NCI-H748 (cell line): ENCODE measurements around the gene SPATS2L.

Source experiments
- DNase-seq: peaks from one replicate; lab custom pipeline; 2025; ENCODE audit not compliant: unreplicated experiment; lab: John Stamatoyannopoulos, UW

The SPATS2L gene

DNA sequence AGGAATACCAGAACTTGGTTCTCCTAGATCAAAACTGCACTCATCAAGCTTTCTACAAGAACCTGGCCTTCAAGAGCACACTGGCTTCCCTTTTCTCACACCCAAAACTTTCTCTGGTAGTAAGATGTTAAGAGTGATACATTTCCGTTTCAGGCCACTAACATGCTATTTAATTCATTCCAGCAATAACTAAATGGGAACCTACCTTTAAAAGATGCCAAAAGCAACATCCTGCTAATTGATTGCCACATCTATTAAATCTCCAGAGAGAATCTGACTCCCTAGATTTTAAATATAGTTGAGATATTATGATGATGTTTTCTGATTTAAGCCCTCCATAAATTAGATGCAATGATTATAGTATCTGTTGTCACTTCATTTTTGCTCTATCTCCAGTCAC is 131.8 kb downstream of the SPATS2L start:
- DNase-seq: no peak

DNA sequence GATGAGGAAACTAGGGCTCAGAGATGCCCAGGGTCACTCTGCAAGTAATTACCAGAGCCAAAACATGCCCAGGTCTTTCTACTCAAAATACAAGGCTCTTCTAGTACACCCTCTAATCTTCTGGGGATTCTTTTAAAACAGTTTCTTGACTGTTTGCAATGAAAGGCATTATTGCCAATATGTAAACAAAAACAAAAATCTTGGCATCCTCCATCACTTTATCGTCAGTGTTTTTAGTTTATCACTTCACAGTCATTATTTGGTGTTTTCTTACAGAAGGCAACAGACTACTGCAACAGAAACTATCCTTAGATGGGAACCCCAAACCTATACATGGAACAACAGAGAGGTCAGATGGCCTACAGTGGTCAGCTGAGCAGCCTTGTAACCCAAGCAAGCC is 132.4 kb downstream of the SPATS2L start:
- no peak for DNase-seq

DNA sequence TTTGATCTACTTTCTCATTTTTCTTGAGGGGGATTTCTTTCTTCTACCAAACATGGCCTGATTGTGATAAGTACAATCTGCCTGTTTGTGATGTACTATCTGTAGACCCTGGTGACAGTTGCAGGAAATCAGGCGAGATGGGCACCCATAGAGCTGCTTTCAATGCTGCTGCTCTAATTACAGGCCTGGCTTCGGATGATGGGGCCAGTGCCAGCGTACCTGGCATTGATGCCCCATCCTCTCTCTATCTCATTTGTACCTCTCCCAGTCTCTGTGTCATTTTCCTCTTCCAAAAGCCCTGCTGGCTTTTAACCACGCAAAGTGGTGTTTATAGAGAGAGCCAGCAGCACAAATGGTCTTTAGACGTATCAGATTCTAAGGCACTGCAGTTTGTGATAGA is 133.5 kb downstream of the SPATS2L start:
- no peak for DNase-seq

DNA sequence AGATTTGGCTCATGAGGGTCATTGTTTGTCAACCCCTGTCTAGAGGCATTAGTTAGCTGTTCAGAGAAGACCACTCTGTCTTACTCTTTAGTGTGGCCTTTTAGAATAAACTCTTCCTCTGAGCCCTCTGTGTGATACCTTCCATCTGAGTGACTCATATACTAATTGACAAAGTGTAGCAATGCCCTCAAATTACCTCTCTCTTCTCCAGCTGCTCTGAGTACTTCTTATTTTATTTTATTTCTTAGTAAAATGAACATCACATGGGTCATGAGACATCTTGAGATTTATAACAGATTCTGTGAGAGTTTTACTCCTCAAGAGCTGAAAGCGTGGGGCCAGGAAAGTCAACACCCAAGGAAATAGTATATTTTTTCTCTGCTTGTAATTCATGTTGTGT is 136.0 kb downstream of the SPATS2L start:
- no peak for DNase-seq

DNA sequence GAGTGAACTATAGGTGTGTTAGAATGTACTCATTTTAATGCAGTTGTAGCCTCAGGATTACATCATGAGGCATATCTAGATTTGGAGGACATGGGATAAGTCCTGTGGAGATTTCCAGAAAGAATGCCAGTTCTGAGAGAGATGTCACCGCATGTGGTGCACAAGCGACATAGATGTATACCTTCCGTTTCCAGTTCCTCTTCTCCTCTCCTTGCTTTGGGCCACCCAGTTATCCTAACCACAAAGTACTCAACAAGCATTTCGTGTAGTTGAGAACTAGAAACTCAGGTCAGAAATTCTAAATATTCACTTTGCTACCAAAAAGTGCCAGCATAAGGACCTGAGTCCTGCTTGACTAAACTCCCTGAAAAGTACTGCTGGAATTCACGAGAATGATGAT is 136.9 kb downstream of the SPATS2L start:
- DNase-seq: no peak

DNA sequence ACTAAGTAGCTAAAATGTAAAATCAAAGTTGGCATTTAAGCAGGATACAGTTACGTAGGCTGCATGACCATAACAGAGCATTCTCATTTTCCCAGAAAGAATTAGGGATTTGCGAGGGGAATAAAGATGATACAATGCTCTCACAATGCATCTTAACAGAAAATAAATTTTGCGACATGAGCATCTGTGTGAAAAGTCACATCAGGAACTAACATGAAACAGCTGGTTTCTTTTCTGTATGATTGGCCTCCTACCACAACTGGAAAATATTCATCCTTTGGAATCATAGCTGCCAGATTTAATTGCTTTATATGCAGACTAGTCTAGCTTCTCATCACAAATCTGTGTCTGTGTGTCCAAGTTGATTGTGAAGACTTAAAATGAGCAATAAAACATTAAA is 137.4 kb downstream of the SPATS2L start:
- DNase-seq: no peak

DNA sequence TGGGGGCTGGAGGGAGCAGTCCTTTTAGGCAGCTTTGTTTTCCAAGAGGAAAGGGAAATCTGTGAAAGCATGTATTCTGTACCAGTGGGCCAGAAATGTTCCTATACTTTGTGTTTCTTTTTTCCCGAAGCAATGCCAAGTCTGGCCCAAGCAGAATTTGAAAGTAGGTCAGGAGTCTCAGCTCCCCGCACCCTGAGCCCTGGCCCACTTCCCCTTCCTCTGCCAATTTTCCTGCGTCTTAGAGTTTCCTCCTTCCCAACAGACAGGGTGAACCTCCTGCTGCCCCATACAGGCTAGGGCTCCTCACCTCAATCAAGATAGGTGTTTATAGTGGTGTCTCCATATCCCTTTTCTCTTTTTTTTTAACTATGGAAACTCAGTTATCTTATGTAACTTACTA is 138.0 kb downstream of the SPATS2L start:
- DNase-seq: no peak

DNA sequence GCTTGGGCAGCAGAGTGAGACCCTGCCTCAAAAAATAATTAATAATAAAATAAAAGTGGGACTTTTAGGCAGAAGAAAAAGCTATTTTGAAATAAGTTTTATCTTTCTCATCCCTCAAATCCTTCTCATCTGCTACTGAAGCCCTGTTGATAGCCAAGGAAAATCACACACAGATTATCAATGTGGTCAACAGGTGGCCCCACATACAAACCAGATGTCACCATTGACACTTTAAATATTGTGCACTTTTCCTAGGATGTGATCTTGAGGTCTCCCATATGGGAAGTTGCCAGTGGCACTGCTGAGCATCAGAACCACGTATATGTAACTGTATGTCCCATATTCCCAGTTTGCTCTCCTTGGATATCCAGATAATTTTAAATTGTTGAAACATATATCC is 138.8 kb downstream of the SPATS2L start:
- DNase-seq: no peak

DNA sequence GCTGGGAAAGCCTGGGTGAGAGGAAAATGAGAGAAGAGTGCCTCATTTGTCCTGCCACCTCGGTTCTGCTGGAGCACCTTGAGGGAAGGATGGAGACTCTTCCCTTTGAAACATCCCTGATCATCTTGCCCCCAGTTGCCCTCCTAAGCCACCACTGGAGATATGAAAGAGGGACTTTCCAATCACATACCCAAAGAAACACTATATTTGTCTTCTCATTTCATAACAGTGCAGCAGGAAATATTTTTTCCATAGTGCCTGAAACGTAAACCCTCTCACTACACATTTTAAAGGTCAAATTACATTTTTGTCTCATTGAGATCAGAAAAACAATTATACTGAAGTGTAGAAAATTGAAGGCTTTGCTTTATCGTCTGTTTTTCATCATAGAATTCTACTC is 140.1 kb downstream of the SPATS2L start:
- DNase-seq: no peak

DNA sequence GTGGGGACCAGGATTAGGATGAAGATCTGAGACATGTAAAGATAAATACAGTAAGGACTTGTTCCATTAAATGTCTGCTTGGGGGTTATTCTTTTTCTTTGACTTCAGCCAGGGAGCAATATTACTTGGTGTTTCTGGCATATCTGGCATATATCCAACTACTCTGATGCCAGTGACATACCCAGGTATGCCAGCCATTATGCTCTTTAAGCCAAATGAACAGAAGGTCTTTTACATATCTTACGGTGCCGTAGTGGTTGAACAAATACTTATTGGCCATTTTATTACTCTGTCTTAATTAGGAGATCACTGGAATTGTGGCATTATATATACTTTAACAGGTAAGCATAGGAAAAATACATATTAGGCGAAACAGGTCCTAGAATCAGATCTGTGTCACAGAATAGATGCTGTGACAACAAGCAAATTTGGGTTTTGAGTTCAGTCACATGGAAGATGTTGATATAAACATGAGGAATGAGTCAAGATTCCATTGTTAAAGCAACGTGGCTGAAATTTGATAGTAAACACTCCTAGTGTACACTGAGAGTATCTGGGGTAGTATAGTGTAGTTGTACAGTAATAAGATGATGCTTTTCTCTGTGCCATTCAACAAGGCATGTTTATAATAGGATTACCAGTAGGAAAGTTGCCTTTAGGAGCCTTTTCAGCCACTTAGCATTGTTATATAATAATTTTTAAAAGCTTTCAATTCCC is 140.8 kb downstream of the SPATS2L start:
- no peak for DNase-seq

DNA sequence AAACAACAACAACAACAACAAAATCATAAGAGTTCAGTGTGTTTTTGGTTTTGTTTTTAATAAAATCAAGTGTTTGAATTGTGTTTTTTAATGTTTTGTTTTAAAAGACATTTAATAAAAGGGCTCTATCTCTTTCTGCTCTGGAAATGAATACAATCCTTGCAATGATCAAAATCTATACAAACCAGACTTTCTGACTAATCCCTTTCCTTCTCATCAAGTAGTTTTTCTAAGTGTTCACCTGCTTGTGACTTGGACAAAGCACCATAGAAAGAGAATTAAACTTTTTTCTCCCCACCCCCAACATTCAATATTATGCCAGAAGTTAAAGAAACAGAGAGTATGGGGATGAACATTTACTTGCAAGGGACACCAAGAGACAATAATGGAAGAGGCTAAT is 142.0 kb downstream of the SPATS2L start:
- DNase-seq: no peak

DNA sequence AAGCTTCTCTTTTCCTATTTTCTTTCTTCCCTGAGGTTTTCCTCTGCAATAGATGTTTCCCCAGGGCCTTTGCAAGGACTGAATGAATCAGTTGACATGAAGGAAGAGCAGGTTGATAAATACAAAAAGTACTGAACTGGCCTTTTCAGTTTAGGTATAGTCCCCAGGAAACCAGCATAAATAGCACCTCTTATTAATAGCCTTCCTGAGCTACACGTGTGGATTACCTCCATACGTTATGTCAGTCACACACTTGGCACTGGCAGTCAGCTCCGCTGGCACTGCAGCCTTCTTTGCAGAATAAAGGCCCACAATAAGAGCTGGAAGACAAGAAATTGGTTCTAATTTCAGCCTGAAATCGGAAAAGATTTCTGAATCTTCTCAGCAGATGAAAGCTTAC is 142.7 kb downstream of the SPATS2L start:
- no peak for DNase-seq

DNA sequence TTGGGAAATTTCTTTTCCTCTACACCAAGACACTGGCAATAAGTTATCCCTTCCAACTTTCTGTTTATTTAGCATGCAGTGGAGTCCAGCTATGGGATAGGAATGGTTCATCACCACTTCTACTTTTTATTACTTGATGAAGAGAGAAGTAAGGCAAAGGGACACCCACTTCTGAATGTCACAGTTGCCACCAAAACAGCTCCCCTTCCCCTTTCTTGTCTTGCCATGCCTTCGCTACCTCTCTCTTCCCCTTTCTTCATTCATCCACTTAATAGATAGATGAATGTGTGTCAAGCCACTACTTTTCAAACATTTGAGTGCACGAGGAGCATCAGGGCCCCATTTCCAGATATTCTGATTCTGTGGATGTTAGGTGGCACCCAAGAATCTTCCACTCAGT is 143.8 kb downstream of the SPATS2L start:
- no peak for DNase-seq

DNA sequence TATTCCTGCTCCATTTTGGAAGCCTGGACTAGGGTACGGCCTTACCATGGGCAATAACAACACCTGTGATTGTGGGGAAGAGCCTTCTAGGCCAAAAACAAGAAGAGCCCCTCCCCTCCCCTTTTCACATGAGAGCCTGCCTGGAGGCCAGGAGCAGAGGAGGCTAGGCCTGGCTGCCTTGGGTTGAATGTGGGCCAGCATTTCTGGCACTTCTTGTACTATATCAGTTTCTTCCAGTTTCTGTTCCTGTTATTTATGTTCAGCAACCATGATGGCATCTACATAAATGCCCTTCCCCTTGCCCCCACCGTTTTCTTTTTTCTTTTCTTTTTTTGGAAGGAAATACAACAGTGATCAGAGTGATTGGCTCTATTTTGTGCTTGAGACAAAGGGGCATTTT is 145.0 kb downstream of the SPATS2L start:
- DNase-seq: no peak

DNA sequence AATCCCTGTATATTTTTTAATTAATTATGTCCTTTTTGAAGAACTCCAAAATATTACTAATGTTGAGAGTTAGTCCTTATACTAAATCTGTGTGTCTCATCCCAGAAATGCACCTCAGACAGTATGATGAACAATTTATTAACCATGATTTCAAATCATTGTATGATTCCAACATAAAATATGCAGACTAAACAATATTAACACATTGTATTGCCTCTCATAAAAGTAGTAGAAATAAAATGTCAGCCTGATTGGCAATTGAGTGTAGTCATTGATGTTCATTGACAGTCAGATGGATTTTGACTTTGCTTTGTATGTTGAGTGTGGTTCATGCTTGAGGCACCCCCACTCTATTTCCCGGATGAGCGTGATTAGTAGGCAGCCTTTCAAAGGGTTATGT is 145.9 kb downstream of the SPATS2L start:
- DNase-seq: no peak

DNA sequence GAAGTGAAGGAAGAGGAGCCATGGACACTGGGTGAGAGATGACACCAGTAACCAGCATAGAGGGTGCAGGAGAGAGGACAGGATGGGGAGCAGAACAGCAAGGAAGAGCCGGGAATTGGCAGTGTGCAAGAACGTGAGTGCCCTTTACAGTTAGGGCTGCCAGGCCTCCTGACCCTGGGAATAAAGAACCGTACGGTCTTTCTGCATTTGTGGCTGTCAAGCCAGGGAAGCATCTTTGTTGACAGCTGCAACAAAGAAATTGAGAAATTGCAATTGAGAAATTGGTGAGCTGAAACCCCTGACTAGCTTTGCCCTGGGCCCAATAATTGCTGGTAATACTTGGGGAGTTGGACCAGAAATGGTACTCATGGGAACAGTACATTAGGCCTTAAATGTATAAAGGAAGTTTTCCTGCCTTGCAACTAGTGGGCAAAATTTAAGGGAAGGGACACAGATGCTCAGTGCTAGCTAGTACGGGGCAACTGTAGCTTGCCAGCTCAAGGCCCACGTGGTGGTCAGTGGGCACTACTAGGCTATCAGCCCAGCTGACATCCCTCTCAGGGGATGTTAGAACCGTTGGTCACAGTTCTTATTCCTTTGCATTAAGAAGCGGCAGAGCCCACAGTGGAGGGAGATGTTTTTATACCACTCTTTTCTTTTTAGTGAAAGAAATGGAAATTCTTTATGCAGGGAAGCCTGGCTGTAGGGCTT is 146.8 kb downstream of the SPATS2L start:
- no peak for DNase-seq

DNA sequence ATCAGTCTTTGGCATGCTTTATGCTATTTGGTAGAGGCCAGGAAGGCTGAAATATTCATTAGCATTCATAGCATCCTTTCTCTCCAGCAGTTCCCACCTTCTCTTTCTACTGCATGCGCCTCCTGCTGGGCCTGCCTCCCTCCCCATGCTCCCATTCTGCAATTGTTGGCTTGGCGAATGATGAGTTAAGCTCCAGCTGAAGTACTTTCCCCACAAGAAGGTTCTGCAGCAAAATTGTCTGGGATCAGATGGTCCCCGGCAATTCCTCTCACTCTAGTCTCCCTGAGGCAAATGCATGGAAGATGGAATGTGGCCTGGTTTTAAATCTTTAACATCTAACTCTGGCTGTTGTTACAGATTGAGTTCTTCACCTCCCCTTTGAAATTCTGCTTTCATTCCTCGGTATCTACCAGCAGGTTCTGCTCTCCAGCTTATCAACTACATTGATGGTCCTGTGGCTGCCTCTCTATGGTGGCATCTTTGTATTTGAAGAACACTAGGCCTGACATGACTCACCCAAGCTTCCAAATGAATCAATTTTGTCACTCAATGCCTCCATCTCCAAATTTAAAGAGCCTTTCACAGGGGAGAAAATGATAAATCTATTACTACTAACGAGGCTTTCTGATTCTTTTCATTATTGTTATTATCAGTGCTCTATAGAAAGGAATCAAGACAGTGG is 147.5 kb downstream of the SPATS2L start:
- DNase-seq: no peak

DNA sequence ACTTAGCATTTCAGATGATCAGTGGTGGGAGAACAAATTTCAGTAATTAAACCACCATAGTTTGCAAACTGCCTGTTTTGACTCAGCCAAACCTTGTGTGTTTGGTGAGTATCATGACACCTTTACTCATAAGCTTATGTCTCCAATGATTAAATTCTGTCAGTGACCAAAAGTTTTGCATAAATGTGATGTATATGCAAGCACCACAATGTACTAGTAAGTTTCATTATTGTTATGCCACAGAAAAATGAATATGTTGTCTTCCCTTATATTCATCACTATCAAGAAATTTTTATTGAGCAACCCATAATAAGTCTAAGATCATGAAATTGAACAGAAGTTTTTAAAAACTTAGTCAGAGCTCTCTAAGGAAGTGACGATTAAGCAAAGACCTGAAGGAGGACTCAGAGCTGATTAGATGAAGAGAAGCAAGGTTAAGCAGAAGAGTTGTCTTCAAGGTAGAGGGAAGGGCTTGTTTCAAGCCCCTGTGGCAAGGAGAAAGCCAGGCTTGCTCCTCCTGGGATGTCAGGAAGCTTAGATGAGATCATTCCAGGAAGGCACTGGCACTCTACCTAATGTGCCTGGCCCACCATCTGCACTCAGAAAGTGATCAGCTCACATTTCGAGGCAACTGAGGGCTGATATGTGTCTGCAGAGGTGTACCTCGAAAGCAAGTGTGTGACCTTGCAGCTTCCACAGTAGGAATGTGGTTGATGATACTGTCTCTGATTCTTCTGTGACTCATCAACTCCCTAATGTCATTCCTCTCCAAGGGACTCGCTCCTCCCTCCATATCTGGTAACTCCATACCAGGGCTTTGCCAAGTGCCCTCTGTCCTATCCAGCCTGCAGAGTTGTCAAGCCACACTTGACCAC is 148.7 kb downstream of the SPATS2L start:
- no peak for DNase-seq

DNA sequence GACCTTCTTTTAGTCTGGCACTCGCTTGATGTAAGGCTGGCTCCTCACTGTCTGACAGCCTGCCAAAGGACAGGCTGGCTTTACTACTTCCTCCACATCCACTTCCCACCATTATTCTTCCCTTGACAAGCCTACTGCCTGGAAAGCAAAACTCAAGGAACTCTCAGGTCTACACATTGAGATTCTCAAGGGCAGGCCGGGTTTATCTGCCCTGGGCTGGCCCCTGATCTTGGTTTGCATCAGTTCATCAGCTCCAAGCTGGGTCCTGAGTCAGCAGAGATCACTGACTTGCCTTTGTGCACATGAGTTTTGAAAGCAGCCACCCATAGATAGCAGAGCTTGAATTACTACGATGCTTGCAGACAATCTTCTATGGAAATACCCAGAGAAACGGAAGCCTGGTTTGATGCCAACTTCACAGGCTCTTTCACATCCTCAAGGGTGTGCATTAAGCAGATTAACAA is 149.5 kb downstream of the SPATS2L start:
- no peak for DNase-seq

DNA sequence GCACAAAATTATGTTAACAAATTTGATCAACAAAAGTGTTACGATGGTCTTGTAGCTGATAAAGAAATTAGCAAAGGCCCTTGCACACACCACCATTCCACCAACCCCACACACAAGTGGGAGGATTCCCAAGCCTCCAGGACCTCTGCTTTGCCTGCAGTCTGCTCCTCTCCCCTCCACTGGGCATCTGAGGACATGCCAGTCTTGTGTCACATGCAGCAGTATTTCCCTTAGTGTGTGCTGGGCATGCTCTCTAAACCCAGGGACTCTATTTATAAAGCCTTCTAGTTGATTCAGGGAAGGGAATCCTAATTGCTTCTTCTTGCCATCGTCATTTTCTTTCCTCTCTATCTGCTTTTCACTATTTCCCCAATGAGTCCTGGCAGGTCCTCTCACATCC is 150.1 kb downstream of the SPATS2L start:
- no peak for DNase-seq

DNA sequence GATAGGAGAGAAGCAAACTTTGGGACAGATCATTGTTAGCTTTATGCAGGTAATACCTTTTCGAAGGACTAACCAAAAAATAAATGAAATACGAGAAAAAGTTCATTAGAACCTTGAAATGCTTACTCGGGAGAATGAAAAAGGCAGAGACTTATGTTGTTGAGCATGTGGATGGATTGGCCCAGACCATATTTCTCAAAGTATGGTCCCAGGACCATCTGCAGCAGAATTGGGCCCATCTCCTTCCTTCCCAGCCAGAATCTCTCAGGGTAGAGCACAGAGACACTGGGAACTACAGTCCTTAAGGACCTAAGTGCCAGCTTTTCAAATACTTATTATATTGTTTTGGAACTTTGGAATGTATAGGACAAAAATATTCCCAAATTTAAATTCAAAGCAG is 152.6 kb downstream of the SPATS2L start:
- no peak for DNase-seq
